ENCODE results near the gene GLI3. TPM values are rescaled to one million over a fixed set of nuclear protein-coding genes. Genes with fewer than 3 reads are reported as not detected.

The GLI3 gene
- total and polyA plus RNA-seq, 2 of the 4 experiments (the other 2 are of a cell fraction) = 1.3 to 3.9 TPM

DNA sequence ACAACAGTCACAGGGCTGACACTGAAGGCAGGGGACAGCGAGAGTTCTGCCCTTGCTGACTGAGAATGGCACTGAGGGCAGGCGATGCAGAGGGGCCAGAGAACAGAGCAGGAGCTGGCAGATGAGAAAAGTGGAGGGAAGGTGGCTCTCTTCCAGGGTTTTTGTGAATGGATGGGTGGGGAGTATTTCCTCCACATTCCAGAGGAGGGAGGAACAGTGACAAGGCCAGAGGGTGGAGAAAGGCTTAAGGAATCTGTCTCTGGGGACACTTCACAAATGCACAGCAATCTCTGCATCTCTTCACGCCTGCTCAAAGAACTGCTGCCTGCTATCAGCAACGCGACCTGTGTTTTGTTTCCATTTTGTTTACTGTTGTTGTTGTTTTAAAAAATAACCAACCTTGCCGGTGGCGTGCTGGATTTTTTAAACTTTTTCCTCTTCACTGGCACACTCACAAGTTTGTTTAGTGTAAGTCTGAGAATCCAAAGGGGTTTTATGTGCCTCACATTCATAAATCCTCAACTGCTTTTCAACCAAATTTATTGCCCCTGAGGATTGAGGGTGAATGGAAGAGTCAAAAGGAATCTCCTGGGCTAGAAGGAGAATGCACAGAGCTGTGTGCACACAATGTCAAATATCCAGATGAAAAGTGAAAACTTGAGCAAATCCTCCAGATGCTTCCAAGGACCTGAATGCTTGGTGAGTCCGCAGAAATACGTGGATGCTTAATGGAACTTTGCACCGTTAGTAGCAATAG is 129.3 kb downstream of the GLI3 start:
- Histone ChIP-seq H3K4me3 (ENCODE audit: insufficient read depth, low read depth, low read length) (no peak overlapping the region), H3K9me3 (ENCODE audit: control insufficient read depth, insufficient read depth, low read length) (no peaks in the 10 kb centered on the region), H3K9me1 (ENCODE audit: insufficient read depth, low read length) (peaks cover 9% of the 10 kb centered on the region; the same call in 1 of the 2 replicates), H3K23ac (ENCODE audit: low read depth, low read length) (peak overlapping the region; percentile 55; the same call in 1 of the 2 replicates), H3K4me1 (ENCODE audit: control insufficient read depth, insufficient read depth, low read length) (peaks cover 9% of the 10 kb centered on the region; the same call in 1 of the 2 replicates), H3K27ac (ENCODE audit: insufficient read depth, low read length) (no peak overlapping the region), H4K8ac (ENCODE audit: low read depth in 2 of 2, low read length in 2 of 2) (no peak overlapping the region; a peak in 1 of 4 replicates), H2BK120ac (ENCODE audit: low read depth, low read length) (peak overlapping the region; percentile 34; the same call in 1 of the 2 replicates), H3K14ac (replicated peaks; ENCODE audit: low read depth, low read length) (peak overlapping the region; percentile 15; the same call in 1 of the 2 replicates), H3K79me1 (ENCODE audit: low read depth in 1 of 2, low read length in 2 of 2) (peaks cover 0 to 10% of the 10 kb centered on the region in 2 experiments; a peak in 3 of 4 replicates), H3K4ac (ENCODE audit: low read depth, low read length) (peak overlapping the region; percentile 75; the same call in 1 of the 2 replicates), H4K5ac (ENCODE audit: low read depth, low read length) (no peak overlapping the region), H4K20me1 (ENCODE audit: insufficient read depth, low read length) (no peaks in the 10 kb centered on the region), H2BK15ac (ENCODE audit: low read depth, low read length) (no peak overlapping the region), H3K18ac (ENCODE audit: low read depth, low read length) (no peak overlapping the region), H3K4me2 (ENCODE audit: low read depth, low read length) (no peak overlapping the region), H2AK9ac (replicated peaks; ENCODE audit: low read depth, low read length, poor library complexity) (no peak overlapping the region), H3K36me3 (ENCODE audit: control insufficient read depth, insufficient read depth, low read length) (peaks cover 10% of the 10 kb centered on the region; the same call in 1 of the 2 replicates), H2AFZ (replicated peaks; ENCODE audit: low read length, poor library complexity) (peak overlapping the region; percentile 35), H3K9ac (ENCODE audit: low read depth, low read length) (no peak overlapping the region), H2AK5ac (ENCODE audit: low read depth, low read length) (peak overlapping the region; percentile 58; the same call in 1 of the 2 replicates), H2BK20ac (ENCODE audit: low read depth, low read length) (no peak overlapping the region), H2BK5ac (ENCODE audit: low read depth, low read length, poor library complexity, severe bottlenecking) (no peak overlapping the region), H4K91ac (ENCODE audit: insufficient read depth, low read depth, low read length) (no peak overlapping the region), H3K56ac (ENCODE audit: extremely low read depth, insufficient read depth, low read length) (no peak overlapping the region), H3K27me3 (ENCODE audit: control insufficient read depth, insufficient read depth, low read length) (no peaks in the 10 kb centered on the region)
- dilution Hi-C loops (cut with HindIII; ENCODE audit: low sequenced_read_pairs, unreplicated experiment) = no loop called here
- intact Hi-C loops (cut with micrococcal nuclease) = no loop called here
- TF ChIP-seq, protein P1, sequence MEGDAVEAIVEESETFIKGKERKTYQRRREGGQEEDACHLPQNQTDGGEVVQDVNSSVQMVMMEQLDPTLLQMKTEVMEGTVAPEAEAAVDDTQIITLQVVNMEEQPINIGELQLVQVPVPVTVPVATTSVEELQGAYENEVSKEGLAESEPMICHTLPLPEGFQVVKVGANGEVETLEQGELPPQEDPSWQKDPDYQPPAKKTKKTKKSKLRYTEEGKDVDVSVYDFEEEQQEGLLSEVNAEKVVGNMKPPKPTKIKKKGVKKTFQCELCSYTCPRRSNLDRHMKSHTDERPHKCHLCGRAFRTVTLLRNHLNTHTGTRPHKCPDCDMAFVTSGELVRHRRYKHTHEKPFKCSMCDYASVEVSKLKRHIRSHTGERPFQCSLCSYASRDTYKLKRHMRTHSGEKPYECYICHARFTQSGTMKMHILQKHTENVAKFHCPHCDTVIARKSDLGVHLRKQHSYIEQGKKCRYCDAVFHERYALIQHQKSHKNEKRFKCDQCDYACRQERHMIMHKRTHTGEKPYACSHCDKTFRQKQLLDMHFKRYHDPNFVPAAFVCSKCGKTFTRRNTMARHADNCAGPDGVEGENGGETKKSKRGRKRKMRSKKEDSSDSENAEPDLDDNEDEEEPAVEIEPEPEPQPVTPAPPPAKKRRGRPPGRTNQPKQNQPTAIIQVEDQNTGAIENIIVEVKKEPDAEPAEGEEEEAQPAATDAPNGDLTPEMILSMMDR (conservative IDR thresholded peaks at IDR 0.05; ENCODE audit: low read depth, low read length) = no peak
- no peak for TF ChIP-seq MXI1 (IDR thresholded peaks at IDR 0.05; ENCODE audit: borderline replicate concordance, low read depth, low read length)
- no peak for TF ChIP-seq SMC3 (IDR thresholded peaks at IDR 0.05; ENCODE audit: low read depth, low read length)
- no peak for TF ChIP-seq BHLHE40 (IDR thresholded peaks at IDR 0.05; ENCODE audit: low read depth, low read length)
- TF ChIP-seq MAZ (IDR thresholded peaks at IDR 0.05; ENCODE audit: borderline replicate concordance, low read depth, low read length) = peak; percentile 58; the same call in 1 of the 2 replicates
- WGBS, 2 experiments (ENCODE audit: extremely low coverage in 2 of 2, insufficient read length in 1 of 2) = no CpG with 5 or more reads among the region's 10 CpGs
- ATAC-seq (ENCODE audit: low read depth) (peak; percentile 54), DNase-seq (no peak)
- ChIA-PET POLR2A (ENCODE audit: unreplicated experiment) (no interaction called here), CTCF (no interaction called here)
- no TSS peak for BruUV-seq (replicated peaks)
- in situ Hi-C loops (cut with MboI; ENCODE audit: low sequenced_read_pairs) = no loop called here

Measured in IMR-90 (cell line).